Activated CD4-positive, CD25-positive, alpha-beta regulatory T cell treated with anti-CD3 and anti-CD28 coated beads, Interleukin-2, amount 50 U/mL, for 24 hours (primary cell): ENCODE results near the gene GRB10.

Source experiments
- ATAC-seq, 2 donors: fragments of 150-1000 bp; cut with Tn5 transposase; one replicate each; pipeline ENCODE4 v1.10.0; 2021; ENCODE audit warnings: mild to moderate bottlenecking in 1 of 2, moderate library complexity in 1 of 2

Gene GRB10

DNA sequence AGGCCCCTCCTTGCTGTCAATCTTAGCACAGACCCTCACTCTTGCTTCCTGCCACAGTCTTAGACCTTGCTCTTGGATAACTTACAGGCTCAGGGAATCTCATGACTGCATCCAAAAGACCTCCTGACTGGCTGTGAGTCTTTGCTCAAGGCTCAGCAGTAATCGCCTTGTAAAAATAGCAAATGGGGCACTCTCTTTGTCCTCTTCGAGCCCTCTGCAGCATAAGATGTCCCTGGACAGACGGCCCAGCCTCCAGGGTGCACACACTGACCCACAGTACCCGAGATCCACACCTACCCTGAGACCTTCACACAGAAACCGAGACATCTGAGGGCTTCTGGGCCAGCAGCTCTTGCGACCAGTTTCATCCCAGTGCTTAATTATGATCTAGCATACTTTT is 151.6 kb downstream of the GRB10 start:
- ATAC-seq, result no peak

GRCh38 chr7:50629238-50629901 is 153.3 kb downstream of the GRB10 start:
- ATAC-seq, result no peak

DNA sequence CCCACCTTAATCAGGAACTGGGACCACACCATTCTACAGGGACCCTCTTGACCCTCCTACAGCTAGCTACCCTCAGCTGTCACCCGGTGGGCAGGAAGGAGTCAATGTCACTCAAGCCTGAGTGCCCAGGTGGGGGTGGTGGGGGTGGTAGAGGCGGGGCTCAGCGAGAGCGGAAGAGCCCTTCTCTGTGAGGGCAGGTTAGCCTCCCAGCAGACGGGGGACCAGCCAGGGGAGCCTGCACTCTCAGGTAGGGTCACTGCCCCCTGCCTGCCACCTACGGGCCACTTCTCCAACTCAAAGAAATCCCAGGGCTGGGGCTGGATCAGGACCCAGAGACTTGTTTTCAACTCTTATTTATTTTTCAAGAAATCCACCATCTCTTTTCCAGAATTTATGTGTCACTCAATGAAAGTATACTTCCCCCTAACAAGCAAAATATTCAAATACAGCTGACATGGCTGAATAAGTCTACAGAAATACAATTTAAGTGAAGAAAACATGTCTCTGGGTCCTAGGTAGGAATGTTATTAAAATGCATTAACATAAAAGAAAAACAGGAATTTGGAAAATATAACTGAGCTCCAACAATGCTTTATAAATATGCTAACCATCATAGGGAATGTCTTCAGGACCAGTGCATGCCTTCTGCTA is 154.1 kb downstream of the GRB10 start:
- ATAC-seq, result no peak

DNA sequence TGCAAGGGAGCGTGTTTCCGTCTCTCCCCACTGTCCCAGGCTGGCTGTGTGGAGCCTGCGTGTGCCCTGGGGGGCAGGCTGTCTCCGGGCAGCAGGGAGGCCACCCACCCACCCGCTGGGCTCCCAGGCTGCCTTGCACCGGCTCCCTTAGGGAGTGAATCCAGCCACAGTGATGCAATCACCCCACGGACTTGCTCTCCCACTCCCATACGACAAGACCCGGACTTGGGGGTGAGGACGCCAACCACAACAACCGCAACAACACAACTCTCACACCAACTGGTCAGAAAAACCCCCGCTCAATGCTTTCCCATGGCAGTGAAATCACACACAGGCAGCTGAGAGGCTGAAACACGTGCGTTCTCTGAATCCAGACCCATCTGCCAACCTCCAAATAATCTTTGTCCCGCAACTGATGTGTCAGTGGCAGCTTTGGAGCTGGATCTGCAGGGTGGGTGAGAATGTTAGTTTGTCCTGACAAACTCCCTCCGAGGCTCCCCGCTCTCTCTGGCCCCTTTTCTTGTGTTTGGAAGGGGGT is 154.8 kb downstream of the GRB10 start:
- no peak for ATAC-seq

GRCh38 chr7:50626286-50626685 is 156.4 kb downstream of the GRB10 start:
- no peak for ATAC-seq

DNA sequence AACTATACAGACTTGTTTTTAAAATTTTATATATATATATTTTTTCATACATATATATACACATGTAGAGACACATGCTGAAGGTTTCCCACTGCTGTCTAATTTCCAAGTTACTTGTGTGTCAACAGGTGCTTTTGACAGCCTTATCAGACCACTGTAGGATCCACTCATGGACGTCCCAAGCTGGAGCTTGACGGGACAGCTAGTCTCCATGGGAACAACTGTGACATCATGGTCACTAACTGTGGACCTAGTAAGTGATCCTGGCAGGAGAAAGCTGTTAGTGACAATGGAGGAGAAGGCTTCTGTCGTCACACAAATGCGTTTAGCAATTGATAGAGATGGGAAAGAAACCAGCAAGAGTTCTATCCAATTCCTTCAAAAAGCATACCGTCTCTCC is 157.3 kb downstream of the GRB10 start:
- ATAC-seq, result no peak

- ATAC-seq, result no peak
Measured at GRCh38 chr7:50622821-50623220, 159.9 kb downstream of the GRB10 start.

DNA sequence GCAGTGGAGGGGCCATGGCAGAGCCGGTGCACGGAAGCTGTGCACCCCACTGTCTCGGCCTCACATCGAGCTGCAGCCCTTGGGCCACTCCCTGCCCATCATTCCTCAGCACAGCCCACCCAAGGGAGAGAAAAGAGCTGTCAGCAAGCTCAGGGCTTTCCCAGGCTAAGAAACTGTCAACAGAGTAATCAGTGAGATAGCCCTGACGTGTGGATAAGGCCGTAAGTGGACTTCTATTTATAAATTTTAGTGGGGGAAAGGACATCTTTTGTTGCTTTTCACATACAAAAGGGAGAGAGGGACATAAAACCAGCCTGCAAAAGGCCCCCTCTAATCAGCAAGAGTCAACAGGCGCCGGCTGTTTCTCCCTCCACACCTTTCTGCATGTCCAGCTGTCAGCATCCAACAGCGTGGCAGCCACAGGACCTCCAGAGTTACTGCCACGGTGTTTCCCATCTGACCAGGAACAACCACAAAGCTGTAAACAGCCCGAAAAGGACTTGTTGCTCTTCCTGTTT is 160.7 kb downstream of the GRB10 start:
- ATAC-seq, result no peak

DNA sequence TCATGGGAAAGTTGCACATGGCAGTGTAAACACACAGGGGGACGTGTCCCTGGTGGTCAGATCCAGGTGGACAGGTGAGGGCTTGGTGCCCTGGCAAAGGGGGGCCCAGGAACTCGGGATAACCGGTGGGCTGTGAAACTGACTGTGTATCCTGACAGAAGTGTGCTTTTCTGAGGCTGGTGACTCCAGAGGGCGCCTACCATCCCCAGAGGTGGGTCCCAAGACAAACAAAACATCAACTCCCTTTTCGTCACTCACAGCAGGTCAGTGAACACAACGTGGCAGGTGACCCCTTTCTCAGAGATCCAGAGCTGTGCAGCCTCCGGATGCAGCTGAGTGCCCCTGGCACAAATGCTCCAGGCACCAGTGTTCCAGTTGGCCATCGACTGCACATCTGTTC is 161.5 kb downstream of the GRB10 start:
- no peak for ATAC-seq

DNA sequence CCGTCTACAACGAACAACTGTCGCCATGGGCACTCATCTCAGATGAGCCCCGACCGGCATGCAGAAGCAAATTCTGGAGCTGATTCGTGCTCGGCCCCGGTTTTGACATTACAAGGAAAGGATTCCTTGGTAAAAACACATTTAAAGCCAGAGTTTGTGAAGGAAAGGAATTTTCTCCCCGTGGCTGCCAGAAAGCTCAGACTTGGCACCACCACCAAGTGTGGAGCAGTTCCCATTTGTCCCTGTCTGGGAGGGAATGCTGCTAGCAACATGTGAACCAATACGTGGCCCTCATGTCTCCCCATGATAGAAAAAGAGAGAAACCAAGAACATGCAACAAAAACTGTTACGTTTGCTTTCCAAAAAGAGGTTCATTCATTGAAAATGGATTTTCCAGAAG is 162.3 kb downstream of the GRB10 start:
- no peak for ATAC-seq

GRCh38 chr7:50619684-50620083 is 163.0 kb downstream of the GRB10 start:
- ATAC-seq, result no peak

DNA sequence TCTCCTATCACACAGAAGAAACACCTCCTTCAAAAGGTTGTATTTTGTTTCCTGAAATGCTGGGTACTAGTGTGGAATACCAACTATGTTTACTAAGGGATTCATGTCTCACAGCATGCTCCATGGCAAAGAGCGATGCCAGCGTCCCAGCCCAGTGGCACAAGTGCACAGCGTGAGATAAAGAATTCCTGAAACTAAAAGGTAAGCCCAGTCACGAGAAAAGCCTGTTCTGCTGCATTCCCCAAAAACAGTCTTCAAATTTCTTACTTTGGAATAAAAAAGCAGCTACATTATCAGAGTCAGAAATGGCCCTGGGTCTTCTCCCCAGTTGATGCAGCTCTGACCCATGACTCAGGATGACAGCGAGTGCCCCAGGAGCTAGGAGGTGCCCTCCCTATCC is 164.4 kb downstream of the GRB10 start:
- ATAC-seq, result no peak

- ATAC-seq, result no peak
Measured at GRCh38 chr7:50615519-50616080, 167.1 kb downstream of the GRB10 start.

DNA sequence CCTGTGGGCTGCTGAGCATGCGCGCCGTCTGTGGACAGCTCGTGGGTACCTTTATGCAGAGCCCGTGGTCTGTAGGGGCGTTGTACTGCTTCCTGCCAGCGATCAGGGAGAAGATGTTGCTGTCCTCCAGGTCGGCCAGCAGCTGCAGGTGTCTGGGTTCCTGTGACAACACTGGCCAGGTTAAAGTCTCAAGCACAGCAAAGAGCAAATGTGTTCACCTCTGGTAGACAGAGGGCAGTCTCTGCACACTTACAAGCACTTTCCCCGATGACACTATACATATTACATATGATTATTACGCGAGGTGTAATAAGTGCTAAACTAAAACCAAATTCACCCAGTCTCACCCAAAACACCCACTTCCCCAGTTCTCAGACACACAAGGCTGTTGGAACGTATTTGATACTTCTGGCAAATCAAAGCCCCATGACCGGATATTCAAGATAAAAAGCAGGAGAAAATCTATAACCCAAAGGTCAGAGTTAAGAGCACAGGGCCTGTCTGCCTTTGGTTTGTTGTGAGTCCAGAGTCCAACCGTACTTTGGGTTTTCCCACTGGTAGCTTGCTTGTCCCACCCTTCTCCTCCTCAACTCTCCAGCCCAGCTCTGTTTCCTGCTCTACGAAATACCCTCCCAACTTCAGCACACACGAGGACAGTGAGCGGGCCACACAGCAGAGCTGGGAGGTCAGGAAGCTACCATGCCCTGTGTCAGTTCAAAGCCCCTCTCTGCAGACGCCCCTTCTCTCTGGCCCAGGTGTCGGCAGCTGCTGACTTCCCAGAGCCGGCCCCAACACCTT is 167.8 kb downstream of the GRB10 start:
- ATAC-seq, result no peak

DNA sequence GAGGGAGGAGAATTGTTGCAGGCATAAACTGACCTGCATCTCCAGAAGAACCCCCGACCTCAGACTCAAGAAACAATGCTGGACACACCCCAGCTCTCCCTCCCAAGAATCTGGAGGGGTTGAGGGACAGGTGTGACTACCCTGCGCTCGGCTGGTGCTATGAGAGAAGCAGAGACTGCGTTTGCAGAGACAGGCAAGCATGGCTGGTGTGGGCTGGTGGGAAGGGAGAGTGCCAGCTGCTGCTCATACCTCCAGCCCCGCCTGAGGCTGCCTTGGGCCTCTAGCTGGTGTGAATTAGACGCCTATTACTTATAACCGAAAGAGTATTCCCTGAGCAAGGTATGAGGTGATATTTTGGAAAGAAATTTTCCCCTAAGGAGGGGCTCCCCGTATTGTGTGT is 169.2 kb downstream of the GRB10 start:
- no peak for ATAC-seq

- no peak for ATAC-seq
Measured at GRCh38 chr7:50612704-50613103, 170.0 kb downstream of the GRB10 start.

DNA sequence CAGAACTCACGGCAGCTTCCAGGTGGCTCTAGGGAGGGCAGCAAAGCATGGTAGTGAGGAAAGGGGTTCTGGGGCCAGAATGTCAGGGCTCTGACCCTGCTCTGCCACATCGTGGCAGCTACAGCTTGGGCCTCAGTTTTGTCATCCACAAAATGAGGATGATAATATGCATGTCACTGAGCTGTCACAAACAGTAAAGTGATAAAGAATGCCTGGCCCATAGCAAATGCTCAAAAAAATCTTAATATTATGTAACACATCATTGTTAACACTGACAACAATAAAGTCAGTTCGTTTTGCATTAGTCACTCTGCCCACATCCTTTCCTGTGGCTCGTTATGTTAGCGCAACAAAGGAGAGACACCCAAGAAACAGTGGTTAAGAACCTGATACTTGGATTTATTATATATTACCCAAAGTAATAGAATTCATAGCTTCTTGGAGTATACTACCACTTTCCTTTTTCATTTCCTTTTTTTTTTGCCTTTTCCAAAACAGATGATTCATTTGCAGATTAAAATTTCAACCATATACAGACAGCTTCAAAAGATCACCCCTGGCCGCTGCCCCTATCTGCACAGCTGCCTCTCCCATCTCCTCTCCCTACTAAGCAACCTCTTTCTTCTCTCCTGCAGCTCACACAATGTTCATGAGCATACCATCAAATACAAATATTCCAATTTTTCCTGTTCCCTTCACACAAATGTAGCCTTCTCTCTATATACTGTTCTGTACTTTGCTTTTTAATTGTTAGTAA is 172.0 kb downstream of the GRB10 start:
- ATAC-seq, result peak; percentile 86 to 91

- peak; percentile 44 to 67 for ATAC-seq
Measured at GRCh38 chr7:50608196-50608906, 174.3 kb downstream of the GRB10 start.

DNA sequence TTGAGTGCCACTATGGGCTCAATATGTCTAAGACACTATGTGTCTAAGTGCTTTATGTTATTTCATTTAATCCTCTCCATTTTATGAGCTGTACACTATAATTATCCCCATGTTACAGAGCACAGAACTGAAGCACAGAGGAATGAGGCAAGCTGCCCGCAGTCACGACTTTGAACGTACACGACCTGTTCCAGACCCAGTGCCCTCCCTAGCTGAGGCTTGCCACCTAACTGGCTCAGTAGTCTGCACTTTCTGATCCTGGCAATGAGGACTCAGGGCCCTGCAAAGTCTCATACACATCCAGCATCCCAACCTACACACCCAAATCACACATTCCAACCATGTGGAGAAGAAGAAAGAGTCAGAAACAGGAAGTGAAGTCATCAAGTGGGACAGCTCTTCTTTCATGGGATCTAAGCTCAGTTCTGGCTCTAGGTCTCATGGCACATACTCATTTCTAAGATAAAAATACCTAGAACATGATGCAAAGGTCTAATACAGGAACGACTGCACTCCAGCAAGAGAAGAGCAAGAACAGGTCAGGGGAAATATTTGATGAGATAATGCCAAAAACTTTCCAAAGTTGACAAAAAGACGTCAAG is 175.1 kb downstream of the GRB10 start:
- no peak for ATAC-seq

GRCh38 chr7:50605059-50605458 is 177.6 kb downstream of the GRB10 start:
- no peak for ATAC-seq

GRCh38 chr7:50603287-50603686 is 179.4 kb downstream of the GRB10 start:
- ATAC-seq, result no peak
